ENCODE results near the gene IGF2. TPM values are rescaled to one million over a fixed set of nuclear protein-coding genes. Genes with fewer than 3 reads are reported as not detected.
"Not testable (repeated sequence)": the region's sequence is repeated elsewhere in the genome, so short reads cannot be mapped to it uniquely, and the experiment has no call there.

Gene IGF2
- total RNA-seq, 1 donor from 2014 or later: 188 TPM

DNA sequence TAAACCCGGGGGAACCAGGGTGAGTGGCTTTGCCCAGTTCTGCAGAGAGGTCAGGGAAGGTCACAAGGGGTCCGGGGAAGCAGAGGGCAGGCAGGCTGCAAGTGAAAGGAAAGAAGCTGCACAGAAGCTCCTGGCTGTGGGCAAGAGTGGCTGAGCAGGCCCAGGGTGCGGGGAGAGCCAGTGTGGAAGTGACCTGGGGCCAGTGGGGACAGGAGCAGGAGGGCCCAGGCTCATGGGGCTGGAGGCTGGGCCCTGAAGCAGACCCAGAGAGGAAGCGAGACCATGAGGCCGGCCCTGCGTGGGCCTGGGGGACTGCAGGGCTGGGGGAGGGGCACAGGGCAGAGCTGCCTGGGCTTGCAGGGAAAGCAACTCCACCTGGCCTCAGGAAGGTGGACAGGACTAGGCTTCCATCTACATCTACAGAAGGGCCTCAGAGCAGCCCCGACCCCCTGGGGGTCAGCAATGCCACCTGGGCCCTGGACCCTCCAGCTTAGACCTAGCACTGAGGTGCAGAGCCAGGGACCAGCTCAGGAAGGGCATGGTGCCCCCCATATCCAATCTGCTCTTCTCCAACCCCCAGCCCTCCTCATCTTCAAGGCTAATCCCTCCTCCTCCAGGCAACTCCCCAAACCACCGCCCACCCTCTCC is 11.6 kb downstream of the IGF2 start:
- H2AFZ ChIP-seq (ENCODE audit: low read depth, low read length): no peak overlapping the region
- peaks cover 28% of the 10 kb centered on the region for H3K27me3 Mint-ChIP-seq (ENCODE audit: low read depth, unreplicated experiment)
- H3K9me3 Mint-ChIP-seq (ENCODE audit: unreplicated experiment): peaks cover 4% of the 10 kb centered on the region
- TF ChIP-seq EZH2 (IDR thresholded peaks at IDR 0.05; ENCODE audit: insufficient read depth, low read length) (no peak), CTCF (IDR thresholded peaks at IDR 0.05; ENCODE audit: insufficient read depth, low read depth, low read length) (no peak)
- no peaks in the 10 kb centered on the region for H3K4me1 Mint-ChIP-seq (ENCODE audit: low read depth, unreplicated experiment)
- no peaks in the 10 kb centered on the region for H3K79me2 ChIP-seq (ENCODE audit: insufficient read depth, low read length)
- no peak overlapping the region for H3K4me2 ChIP-seq (ENCODE audit: low read length)
- H3K27ac Mint-ChIP-seq (ENCODE audit: unreplicated experiment): no peak overlapping the region
- no peak overlapping the region for H3K9ac ChIP-seq (ENCODE audit: low read length)
- no peak overlapping the region for H3K27ac ChIP-seq (ENCODE audit: low read depth, low read length)
- FAIRE-seq (no peak), DNase-seq (ENCODE audit: low read depth) (no peak)
- H3K36me3 ChIP-seq (ENCODE audit: insufficient read depth, low read length): no peaks in the 10 kb centered on the region
- H3K27me3 ChIP-seq (ENCODE audit: insufficient read depth, low read length): peaks cover under 1% of the 10 kb centered on the region
- H4K20me1 ChIP-seq (ENCODE audit: insufficient read depth, low read length): peaks cover 3% of the 10 kb centered on the region
- H3K4me1 ChIP-seq (ENCODE audit: insufficient read depth, low read length): peaks cover under 1% of the 10 kb centered on the region
- no peak overlapping the region for H3K4me3 ChIP-seq (ENCODE audit: insufficient read depth, low read depth, low read length)
- H3K9me3 ChIP-seq (ENCODE audit: insufficient read depth, low read depth, low read length): peaks cover 6% of the 10 kb centered on the region
- peaks cover 2% of the 10 kb centered on the region for H3K36me3 Mint-ChIP-seq (ENCODE audit: low read depth, unreplicated experiment)
- no peak overlapping the region for H3K4me3 Mint-ChIP-seq (ENCODE audit: unreplicated experiment)

GRCh38 chr11:2126520-2127085 is 12.6 kb downstream of the IGF2 start:
- Histone ChIP-seq H3K9me3 (ENCODE audit: insufficient read depth, low read depth, low read length) (peaks cover 3% of the 10 kb centered on the region), H3K9ac (ENCODE audit: low read length) (no peak overlapping the region), H2AFZ (ENCODE audit: low read depth, low read length) (no peak overlapping the region), H4K20me1 (ENCODE audit: insufficient read depth, low read length) (peaks cover 3% of the 10 kb centered on the region), H3K79me2 (ENCODE audit: insufficient read depth, low read length) (no peaks in the 10 kb centered on the region), H3K4me2 (ENCODE audit: low read length) (no peak overlapping the region), H3K4me3 (ENCODE audit: insufficient read depth, low read depth, low read length) (no peak overlapping the region), H3K4me1 (ENCODE audit: insufficient read depth, low read length) (peaks cover 9% of the 10 kb centered on the region), H3K27me3 (ENCODE audit: insufficient read depth, low read length) (no peaks in the 10 kb centered on the region), H3K36me3 (ENCODE audit: insufficient read depth, low read length) (no peaks in the 10 kb centered on the region), H3K27ac (ENCODE audit: low read depth, low read length) (no peak overlapping the region)
- no peak overlapping the region for H3K27ac Mint-ChIP-seq (ENCODE audit: unreplicated experiment)
- peaks cover 2% of the 10 kb centered on the region for H3K36me3 Mint-ChIP-seq (ENCODE audit: low read depth, unreplicated experiment)
- H3K4me3 Mint-ChIP-seq (ENCODE audit: unreplicated experiment): no peak overlapping the region
- DNase-seq (ENCODE audit: low read depth): no peak
- TF ChIP-seq EZH2 (IDR thresholded peaks at IDR 0.05; ENCODE audit: insufficient read depth, low read length) (no peak), CTCF (IDR thresholded peaks at IDR 0.05; ENCODE audit: insufficient read depth, low read depth, low read length) (no peak)
- no peak for FAIRE-seq
- H3K9me3 Mint-ChIP-seq (ENCODE audit: unreplicated experiment): peaks cover 4% of the 10 kb centered on the region
- H3K4me1 Mint-ChIP-seq (ENCODE audit: low read depth, unreplicated experiment): peaks cover 2% of the 10 kb centered on the region
- H3K27me3 Mint-ChIP-seq (ENCODE audit: low read depth, unreplicated experiment): peaks cover 26% of the 10 kb centered on the region

GRCh38 chr11:2124736-2125484 is 14.3 kb downstream of the IGF2 start:
- H3K4me3 ChIP-seq (ENCODE audit: insufficient read depth, low read depth, low read length); H2AFZ ChIP-seq (ENCODE audit: low read depth, low read length); H3K27me3 ChIP-seq (ENCODE audit: insufficient read depth, low read length); H3K79me2 ChIP-seq (ENCODE audit: insufficient read depth, low read length); H3K4me1 ChIP-seq (ENCODE audit: insufficient read depth, low read length); H3K27ac Mint-ChIP-seq (ENCODE audit: unreplicated experiment); H3K27ac ChIP-seq (ENCODE audit: low read depth, low read length); H4K20me1 ChIP-seq (ENCODE audit: insufficient read depth, low read length); H3K9me3 ChIP-seq (ENCODE audit: insufficient read depth, low read depth, low read length); H3K4me3 Mint-ChIP-seq (ENCODE audit: unreplicated experiment); H3K9me3 Mint-ChIP-seq (ENCODE audit: unreplicated experiment); H3K36me3 ChIP-seq (ENCODE audit: insufficient read depth, low read length); H3K9ac ChIP-seq (ENCODE audit: low read length); H3K4me2 ChIP-seq (ENCODE audit: low read length); H3K36me3 Mint-ChIP-seq (ENCODE audit: low read depth, unreplicated experiment); DNase-seq (ENCODE audit: low read depth); FAIRE-seq; H3K4me1 Mint-ChIP-seq (ENCODE audit: low read depth, unreplicated experiment): not testable (repeated sequence)
- H3K27me3 Mint-ChIP-seq (ENCODE audit: low read depth, unreplicated experiment): peaks cover 21% of the 10 kb centered on the region

Measured in astrocyte (in vitro differentiated cells and primary cell).